GM19455 (cell line): ENCODE measurements around the gene RASSF5.
A peak's percentile ranks its signal among the peaks of the same experiment; 100 is the strongest.

ENCODE experiments used
- ATAC-seq: cut with Tn5 transposase; IDR thresholded peaks from one replicate; pipeline ENCODE4 v1.9.1; 2021; ENCODE audit not compliant: unreplicated experiment

RASSF5 gene

DNA sequence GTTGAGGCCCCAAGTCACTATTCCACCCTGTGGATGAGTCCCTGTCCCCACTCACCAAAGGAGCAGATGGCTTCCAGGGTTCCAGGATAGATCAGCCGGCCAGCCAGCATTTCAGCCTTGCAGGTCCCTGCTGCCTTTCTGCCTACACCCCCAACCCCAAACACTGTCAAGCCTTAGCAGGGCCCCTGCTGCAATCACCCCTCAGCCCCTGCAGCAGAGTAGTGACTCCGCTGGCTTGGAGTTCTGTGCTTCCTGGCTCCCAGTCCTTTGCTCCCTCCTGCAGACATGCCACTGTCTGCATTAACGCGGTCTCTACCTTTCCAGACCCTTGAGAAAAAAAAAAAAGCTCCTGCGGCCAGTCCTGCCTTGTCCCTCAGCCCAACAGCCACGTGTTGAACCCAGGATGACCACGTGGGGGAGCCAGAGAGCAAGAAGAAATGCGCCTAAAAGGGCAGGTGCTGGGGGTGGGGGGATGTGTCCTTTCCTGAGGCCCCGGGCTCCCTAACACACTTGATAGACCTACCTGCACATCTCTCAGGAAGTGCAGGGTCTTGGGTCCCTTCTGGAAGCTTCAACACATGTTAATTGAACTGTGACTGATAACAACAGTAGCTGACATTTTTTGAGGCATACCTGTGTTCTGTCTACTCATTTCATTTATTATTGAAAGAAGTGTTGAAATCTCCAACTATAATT is 37.4 kb downstream of the RASSF5 start:
- no peak for ATAC-seq

DNA sequence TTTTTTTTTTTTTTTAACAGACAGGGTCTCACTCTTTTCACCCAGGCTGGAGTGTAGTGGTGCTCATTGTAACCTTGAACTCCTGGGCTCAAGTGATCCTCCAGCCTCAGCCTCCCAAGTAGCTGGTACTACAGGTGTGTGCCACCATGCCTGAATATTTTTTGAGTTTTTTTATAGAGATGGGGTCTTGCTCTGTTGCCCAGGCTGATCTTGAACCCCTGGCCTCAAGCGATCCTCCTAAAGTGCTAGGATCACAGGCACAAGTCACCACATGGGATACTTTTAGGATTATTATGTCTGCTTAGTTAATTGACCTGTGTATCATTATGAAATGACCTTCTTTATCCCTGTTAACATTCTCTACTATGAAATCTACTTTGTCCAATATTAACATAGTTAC is 38.0 kb downstream of the RASSF5 start:
- ATAC-seq = no peak

DNA sequence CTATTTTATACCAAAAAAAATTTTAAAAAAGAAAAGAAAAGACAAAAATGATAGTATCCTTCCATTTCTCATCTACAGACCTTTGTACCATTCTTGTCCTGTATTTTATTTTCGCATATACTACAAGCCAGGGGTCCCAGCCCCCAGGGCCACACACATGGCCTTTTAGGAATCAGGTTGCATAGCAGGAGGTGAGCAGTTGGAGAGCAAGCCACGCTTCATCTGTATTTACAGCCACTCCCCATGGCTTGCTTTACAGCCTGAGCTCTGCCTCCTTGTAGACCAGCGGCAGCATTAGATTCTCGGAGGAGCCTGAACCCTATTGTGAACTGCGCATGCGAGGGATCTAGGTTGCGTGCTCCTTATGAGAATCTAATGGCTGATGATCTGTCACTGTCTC is 39.8 kb downstream of the RASSF5 start:
- no peak for ATAC-seq

DNA sequence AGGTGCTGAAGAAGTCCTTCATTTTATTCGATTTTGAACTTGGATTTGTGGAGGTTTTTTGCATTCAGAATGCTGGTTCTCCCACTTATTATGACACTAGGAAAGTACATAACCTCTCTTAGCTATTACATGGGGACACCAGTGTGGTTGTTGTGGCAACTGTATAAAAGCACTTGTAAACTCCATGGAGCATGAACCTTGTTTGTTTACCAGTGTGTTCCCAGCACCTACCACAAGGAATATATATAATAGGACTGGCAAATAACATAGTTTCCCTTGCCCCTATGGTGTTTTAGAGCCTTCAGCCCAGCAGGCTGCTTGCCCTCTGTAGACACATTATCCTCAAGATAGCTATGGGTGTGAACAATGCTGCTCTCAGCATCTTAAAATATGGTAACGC is 43.1 kb downstream of the RASSF5 start:
- no peak for ATAC-seq

DNA sequence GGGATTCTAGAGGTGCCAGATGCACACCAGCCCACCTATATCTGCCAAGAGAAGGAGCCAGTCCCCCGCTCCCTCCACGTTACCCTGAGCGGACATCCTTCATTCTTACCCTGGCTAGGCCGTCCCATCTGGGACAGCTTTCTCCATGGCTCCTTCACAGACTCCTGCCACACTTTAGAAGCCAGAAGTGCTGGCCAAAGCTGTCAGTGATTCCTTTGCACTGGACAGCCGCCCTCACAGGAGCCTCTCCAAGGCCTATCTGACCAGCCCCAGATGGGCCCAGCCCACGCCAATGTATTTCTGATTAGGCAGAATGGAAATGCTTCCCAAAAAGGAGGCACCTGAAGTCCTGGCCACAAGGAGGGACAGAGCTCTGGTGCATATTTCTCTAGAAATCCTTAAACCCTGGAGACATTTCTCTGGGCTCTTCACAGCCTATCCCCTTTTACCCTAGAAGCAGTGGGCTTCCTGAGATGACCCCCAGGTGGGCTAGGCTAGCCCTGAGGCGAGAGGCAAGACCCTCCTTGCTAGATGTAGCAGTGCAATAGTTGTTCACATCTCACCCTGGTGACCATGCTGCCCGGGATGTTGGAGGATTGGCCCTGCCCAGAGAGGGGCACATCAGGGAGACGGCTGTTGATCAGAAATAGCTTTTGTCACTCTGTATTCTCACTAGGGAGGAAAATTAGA is 44.1 kb downstream of the RASSF5 start:
- no peak for ATAC-seq

DNA sequence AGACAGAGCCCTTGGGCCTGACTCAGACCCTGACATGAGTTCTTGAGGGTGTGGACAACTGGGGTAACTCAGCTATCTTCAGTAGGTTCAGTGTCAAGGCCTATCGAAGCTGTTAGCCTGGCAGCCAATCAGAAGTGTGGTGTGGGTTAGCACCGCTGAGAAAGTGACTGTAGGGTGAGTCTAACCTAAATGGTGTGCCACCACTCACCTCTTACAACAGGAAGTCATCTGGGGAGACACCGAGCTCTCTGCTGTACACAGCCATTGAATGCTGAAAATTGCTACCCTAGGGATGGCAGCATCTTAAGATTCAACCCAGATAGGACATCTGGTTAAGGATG is 44.6 kb downstream of the RASSF5 start:
- no peak for ATAC-seq

DNA sequence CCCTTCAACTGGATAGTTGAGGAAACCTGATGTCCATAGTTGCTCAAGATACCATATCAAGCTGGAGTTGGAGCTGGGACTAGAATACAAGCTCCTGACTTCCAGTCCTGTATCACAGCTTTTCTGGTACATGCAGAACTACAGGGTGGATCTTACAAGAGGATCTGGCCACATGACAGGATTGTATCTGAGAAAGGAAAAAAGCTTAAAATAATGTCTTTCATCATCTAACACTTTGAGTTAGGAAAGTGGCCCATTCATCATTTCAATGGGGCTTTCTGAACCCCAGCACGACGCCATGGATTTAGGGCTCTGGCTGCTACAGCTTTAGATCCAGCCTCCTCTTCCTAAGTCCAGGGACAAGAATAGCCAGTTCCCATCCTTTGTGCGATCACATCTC is 46.9 kb downstream of the RASSF5 start:
- no peak for ATAC-seq

DNA sequence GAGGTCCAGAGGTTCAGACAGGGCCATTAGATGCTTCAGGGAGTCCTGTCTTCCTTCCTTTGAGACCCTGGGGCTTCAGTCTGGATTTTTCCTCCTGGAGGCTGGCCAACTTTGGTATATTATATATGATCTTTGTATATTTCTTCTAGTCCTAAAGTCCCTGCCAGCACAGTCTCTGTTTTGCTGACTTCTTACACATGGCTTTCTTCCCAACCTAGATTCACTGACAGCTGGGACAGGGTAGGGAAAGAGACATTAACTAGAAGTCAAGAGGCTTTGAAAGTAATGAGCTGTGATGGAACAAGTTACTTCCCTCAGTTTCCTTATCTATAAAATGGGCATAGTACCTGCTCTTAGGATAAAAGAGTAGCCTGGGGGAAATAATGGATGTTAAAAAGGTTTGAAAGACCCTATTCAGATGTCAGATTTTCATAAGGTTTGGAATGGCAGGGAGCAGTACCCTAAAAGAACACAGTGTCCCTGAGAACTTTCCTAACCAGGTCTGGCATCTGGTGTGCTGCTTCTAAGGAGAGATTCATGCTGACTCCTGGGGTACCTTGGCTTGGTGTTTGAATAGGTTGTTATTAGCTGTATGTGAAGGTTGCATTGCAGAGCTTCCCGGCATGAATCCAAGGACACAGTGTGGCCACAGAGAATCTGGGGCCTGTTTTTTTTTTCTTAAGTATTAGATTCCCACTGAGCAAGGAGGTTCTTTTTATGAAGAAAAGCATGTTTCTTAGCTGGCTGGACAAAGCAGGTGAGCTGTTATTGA is 47.6 kb downstream of the RASSF5 start:
- ATAC-seq = no peak

DNA sequence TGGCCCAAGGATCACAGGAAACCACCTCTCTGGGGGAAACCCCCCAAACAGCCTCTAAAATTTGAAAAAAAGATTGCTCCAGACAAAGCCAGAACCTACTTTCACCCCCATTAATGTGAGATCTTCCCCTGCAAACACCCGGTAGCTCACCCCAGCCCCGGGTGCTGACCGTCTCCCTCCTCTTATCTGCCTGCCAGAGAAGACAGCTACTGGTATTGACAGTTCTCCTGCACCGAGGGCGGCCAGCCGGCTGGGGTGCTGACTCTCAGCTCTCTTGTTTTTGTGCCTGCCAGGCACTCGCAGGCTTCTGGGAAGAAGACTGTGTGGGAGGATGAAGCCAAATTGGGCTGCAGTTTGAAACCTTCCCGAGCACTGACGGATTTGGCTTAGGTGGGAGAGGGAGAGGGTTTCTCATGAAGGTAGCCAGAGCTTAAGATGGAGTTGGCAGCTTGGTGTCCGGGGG is 48.2 kb downstream of the RASSF5 start:
- no peak for ATAC-seq

DNA sequence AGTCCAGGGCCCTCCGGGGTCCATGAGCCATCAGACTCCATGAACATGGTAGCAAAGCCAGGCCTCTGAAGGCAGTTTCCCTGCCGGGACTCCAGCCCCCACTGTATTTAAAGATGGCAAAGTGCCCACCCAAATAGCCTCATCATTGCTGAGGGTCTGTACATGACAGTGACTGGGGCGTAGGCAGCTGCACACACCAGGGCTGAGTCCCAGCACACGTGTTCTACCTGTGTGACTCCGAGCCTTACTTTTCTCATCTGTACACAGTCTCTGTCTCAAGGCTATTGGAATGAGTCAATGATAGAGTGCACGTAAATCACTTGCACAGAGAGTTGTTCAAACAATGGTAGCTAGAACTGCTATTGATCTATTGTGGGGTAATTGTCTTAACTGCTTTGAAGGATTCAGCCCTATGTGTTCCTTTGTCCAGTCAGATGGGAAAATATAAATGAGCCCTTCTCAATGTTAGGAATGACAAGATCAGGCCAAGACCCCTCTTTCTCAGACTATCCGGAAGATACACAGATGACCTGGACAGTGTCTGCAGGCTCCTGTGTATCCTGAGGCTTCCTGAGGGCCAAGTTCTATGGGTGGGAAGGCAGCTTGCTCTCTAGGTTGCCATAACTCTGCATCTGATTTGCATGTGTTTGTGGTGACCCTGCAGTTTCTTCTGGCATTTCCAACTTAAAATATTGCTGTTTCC is 48.9 kb downstream of the RASSF5 start:
- ATAC-seq = no peak

DNA sequence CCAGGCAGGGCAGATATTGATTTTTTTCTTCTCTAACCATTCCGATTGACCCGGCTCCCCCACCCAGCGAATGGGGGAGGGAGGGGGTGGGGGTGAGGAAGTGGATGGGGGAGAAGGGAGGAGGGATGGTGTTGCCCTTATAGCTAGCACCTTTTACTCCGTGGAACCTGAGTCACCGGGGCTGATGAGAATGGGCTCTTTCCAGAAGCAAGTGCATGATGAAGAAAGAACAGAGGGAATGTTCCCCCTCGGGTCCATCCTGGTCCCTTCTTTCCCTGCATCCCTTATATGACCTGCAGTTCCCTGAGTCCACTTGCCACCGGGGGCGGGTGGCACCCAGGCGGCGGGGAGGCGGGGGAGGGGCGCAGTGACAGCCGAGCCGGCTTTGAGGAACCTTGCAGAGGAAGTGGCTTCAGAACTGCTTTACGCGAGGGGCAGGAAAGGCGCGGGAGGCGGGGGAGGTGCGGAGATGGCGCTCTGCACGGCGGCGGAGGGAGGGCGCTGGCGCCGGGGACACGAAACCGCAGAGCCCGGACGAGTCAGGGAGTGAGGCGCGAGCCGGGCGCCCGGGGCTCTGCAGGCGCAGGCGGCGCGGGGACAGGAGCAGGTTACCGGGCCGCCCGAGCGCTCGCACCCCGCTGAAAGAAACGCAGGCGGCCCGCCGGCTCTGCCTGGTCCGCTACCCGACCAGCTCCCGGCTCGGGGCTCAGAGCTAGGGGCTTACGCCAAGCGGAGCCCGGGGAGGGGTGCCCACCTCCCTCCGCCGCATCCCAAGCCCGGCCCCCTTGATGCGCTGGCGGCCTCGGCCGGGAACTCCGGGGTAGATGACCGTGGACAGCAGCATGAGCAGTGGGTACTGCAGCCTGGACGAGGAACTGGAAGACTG is 49.7 kb downstream of the RASSF5 start:
- ATAC-seq = peak; percentile 56

DNA sequence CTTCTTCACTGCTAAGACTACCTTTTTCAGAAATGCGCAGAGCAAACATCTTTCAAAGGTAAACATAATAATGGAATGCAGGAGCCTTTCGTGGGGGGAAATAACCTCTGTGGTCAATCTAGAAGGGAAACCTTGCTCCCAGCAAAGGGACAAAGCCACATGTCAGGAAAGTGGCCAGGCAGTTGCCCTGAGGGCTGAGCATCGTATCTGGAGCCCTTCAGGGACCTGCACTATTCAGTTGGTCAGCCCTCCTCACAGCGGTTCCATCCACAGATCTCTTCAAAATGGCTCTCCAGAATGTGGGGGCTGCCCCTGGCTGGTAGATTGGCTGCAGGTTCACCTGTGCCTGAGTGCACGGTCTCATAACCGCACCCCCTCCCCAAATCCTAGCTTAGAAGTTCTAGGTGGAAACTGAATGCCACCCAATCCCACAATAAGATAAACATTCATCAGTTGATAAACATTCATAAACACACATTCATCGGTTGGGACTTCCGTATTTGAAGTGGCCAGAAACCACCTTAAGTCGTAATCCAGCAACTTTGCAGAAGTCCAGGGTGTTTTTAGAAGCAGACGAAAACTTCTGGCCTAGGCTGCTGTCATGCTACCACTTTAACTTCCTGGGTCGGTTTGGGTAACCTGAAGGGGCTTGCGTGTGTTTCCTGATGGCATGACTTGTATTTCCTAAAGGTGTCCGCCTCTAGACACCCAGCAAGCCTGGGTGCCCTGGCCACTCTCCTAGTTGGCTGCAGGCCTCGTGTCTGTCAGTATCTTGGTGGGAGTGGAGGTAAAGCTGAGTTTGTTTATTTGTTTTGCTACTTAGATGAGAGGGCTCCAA is 50.5 kb downstream of the RASSF5 start:
- no peak for ATAC-seq

DNA sequence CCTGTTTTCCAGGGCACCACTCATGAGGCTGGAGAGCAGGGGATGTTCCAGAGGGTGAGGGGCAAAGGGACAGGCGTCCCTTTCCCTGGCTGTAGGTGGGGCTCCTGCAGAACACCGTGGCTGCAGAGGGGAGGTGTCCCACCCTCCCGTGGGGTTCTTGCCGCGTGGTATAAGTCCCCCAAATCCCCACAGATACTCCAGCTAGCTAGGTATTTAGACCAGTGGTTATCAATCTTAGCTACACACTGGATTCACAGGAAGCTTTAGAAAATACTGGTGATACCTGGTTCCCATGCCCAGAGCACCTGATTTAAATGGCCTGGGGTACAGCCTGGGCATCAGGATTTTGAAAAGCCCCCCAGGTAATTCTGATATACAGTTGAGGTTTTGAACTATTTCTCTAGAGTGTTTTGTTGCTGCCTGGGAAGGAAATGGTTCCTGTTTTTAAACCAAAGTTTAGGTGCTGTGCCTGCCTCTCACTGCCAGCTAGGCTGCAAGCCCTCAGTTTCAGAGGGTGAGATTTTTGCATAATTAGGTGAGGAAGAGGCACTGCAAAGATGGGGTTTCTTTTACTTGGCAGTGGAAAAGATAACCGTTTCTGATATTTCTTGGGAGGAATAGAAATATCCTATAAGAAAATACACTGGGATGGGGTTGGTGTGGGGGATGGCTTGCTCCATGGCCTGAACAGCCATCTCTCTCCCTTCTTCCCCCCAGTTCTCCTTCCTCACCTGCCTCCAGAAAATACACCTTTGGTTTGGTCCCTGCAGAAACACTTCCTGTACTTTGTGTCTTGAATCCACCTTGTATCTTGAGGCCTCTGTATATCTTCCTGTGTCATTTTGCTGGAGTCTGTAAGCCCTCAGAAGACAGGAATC is 51.7 kb downstream of the RASSF5 start:
- ATAC-seq = no peak

DNA sequence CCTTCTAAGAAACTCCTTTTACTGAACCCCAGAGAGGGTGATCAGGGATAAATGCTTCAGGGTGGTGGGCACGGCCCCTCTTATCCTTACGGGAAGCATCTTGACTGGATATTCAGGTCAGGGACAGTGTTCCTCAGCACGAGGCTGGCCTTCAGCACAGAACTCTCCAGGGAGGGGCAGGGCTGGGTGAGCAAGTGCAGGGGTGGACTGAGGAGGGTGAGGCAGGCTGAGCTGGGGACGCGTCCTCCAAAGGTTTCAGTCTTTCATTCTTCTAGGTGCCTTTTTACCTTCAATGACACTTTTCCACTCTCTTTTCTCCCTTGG is 52.3 kb downstream of the RASSF5 start:
- no peak for ATAC-seq

DNA sequence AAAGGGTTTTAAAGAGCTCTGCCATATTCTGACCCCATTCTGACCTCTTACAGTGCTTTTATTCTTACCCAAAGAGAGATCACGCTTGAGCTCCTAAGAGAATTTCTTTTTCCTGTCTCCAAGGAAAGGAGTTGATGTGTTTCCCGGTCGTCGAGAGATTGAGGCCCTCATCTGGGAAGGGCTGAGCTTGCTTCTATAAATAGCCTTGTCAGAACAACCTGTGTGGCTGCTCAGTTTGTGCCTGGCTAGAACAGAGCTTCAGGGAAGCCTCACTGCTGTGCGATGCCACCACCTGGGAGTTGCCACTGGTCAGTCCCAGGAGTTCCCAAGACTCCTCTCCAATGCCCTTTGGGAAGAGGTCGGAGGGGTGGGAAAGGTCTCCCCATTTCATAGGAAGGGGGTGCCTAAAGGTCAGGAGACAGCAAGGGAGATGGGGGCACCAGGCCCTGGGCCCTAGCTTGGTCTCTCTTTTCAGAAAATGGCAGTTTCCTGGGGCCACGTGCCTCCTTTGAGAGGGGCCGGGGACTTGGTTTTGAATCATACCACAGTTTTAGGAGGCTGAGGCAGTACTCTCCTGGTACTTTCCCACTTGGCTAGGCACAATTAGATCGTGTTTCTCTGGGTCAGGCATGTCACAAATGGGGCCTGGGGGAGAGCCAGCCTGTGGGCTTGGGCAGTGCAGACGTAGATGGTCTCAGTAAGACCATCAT is 52.8 kb downstream of the RASSF5 start:
- ATAC-seq = no peak

DNA sequence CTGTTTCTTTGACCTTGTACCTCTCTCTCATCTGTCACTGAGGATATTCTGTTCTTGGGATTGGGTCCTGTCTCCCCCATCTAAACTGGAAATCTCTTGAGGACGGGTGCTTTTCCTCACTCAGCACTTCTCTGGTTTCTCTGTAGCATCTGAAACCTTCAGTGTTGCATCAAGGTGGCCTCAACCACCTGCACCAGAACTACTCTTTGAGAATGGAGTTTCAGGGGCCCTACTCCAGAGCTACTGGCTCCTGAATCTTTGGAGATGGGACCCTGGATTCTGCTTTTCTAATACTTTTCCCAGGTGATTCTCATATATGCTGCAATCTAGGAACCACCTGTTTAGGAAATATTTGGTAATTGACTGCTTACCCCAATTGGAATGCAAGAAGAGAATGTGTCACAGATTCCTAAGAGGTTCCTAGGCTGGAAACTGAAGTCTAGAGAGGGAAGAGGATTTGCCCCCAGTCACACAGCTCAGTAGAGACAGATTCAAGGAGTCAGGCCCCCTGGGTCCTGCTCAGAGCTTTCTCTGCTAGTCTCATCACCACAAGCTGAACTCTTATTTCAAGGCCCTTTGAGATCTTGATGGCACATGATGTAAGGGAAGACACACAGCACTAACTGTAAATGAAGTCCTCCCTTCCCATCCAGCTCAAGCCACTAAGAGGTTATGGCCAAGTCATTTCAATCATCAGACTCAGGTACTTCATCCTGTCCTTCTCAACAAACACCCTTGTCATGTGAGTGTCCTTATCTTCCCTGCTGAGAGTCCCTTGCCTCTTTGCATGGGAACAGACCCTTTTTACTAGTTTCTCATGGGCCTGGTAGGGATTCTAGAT is 56.3 kb downstream of the RASSF5 start:
- ATAC-seq = peak; percentile 38

DNA sequence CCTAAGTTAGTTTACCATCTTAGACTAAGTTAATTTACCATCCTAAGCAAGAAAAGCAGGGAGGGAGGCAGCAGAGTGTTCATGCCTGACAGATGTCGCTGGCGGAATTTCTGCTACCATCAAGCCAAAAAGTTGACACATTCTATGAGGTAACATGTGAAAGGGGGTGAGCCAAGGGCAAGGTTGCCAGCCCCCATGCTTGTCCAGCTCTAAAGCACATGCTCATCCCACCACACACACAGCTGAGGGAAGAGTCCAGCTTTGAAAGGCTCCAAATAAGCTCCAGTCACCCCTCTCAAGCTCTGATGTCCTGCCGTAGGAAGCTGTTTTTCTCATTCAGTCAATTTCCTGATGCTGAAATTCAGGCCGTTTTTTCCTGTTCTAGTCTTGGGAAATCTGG is 58.7 kb downstream of the RASSF5 start:
- ATAC-seq = no peak
